ENCODE measurements around the gene ZNF423.

DNA sequence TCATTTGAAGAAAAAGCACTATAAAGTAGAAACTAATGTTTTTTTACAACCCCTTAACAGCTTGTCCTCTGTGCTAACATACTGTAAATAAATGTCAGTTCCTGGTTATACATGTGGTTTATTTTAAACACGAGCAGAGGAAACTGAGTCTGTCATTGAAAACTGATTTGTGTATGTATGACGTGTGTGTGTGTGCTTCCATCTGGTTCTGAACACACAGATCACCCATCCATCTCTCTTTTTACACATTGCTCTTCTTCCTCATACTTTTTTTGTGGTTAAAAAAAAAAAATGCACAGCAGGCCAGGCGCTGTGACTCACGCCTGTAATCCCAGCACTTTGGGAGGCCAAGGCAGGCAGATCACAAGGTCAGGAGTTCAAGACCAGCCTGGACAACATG is 49.5 kb downstream of the ZNF423 start:
- TF ChIP-seq CTCF (IDR thresholded peaks at IDR 0.05 in 2 of 3, conservative IDR thresholded peaks at IDR 0.05 in 1 of 3; ENCODE audit: insufficient read depth in 2 of 3, low read depth in 1 of 3, low read length in 3 of 3) (no peak), CEBPG (CRISPR knock-in tag; IDR thresholded peaks at IDR 0.05) (no peak), CEBPG (tag; conservative IDR thresholded peaks at IDR 0.05 in 1 of 2, IDR thresholded peaks at IDR 0.05 in 1 of 2) (no peak), TBL1XR1 (IDR thresholded peaks at IDR 0.05; ENCODE audit: low read length in 2 of 2) (no peak), POLR3A (IDR thresholded peaks at IDR 0.05; ENCODE audit: borderline replicate concordance, extremely low read depth, insufficient read depth, insufficient read length) (no peak), NBN (IDR thresholded peaks at IDR 0.05; ENCODE audit: low read depth) (no peak), TSHZ1 (CRISPR knock-in tag; IDR thresholded peaks at IDR 0.05) (no peak), ZEB2 (IDR thresholded peaks at IDR 0.05) (no peak), ZKSCAN1 (IDR thresholded peaks at IDR 0.05; ENCODE audit: low read depth, low read length) (no peak), ZNF780A (CRISPR knock-in tag; IDR thresholded peaks at IDR 0.05) (no peak), ZNF431 (CRISPR knock-in tag; IDR thresholded peaks at IDR 0.05) (no peak)
- TF ChIP-seq, protein P1, sequence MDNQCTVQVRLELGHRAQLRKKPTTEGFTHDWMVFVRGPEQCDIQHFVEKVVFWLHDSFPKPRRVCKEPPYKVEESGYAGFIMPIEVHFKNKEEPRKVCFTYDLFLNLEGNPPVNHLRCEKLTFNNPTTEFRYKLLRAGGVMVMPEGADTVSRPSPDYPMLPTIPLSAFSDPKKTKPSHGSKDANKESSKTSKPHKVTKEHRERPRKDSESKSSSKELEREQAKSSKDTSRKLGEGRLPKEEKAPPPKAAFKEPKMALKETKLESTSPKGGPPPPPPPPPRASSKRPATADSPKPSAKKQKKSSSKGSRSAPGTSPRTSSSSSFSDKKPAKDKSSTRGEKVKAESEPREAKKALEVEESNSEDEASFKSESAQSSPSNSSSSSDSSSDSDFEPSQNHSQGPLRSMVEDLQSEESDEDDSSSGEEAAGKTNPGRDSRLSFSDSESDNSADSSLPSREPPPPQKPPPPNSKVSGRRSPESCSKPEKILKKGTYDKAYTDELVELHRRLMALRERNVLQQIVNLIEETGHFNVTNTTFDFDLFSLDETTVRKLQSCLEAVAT (IDR thresholded peaks at IDR 0.05): no peak
- TF ChIP-seq, protein P2, sequence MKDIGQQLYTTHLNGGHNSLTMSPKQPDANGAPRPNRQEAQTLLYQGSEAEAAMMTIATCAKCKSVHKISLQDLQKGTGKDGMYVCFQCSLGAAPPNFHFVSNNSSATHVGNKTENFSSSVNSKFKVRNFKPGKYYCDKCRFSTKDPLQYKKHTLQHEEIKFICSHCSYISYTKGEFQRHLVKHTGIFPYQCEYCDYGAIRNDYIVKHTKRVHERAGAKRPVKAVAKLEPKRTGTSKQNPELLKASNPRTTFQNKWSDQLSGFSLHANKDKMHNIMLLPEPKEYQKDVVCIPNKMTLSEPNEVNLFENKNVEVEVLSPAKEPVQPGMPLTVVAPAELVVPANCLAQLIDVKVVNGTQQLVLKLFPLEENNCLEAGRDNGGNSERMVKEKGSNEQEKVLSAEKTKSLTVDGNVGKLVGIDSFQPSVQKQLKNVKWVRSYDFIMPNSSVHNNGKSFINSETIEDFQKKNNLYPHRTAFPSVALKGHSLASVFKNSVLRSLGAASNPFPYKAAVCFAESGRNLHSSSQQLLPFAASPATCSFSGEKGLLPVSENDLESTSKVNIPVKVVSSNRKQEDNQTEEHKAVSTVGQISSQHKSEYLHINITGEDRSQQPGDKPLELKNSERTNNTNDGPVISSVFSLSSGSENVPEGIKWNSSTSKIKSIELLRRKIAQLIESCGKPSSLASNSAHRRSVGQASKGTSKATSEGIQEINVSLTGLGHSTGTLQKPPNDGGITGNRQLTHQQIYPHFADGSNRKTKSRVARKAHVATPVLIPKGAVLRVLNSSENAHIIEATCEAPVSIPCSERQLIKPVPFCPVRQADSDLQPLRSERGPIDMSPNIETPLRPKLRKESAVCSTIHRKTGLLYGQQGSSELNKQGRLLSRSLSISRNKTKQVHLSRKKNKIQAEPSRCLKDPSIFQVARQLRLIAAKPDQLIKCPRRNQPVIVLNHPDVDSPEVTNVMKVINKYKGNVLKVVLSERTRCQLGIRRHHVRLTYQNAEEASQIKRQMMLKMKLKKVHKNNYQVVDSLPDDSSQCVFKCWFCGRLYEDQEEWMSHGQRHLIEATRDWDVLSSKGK (CRISPR knock-in tag; IDR thresholded peaks at IDR 0.05): no peak
- TF ChIP-seq, protein P3, sequence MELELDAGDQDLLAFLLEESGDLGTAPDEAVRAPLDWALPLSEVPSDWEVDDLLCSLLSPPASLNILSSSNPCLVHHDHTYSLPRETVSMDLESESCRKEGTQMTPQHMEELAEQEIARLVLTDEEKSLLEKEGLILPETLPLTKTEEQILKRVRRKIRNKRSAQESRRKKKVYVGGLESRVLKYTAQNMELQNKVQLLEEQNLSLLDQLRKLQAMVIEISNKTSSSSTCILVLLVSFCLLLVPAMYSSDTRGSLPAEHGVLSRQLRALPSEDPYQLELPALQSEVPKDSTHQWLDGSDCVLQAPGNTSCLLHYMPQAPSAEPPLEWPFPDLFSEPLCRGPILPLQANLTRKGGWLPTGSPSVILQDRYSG (tag; conservative IDR thresholded peaks at IDR 0.05; ENCODE audit: low read depth): no peak
